Stimulated activated naive B cell treated with anti-CD40 and anti-IgM and Interleukin-4, amounts not matched to agents 10 μg/mL and 1 μg/mL and 100 μg/mL, for 72 hours (primary cell): ENCODE measurements around the gene FGFR3.

Source experiments
- ATAC-seq, 2 donors: fragments of 150-1000 bp; cut with Tn5 transposase; replicated peaks; 2 replicates each; pipeline ENCODE4 v1.10.0; 2021; ENCODE audit warnings: moderate library complexity in 1 of 2
- DNase-seq: peaks from one replicate; pipeline ENCODE4 v3.0.0; 2021
- H3K27ac Mint-ChIP-seq: one replicate; pipeline ENCODE4 v1.8.0; 2022; ENCODE audit warnings: mild to moderate bottlenecking, mixed read lengths
- H3K27me3 Mint-ChIP-seq, 2 donors: one replicate each; pipeline ENCODE4 v1.8.0; 2022; ENCODE audit warnings: mixed read lengths in 2 of 2
- H3K36me3 Mint-ChIP-seq, 2 donors: one replicate each; pipeline ENCODE4 v1.8.0; 2022; ENCODE audit warnings: mixed read lengths in 2 of 2, mild to moderate bottlenecking in 1 of 2
- H3K4me1 Mint-ChIP-seq, 2 donors: one replicate each; pipeline ENCODE4 v1.8.0; 2022; ENCODE audit warnings: mixed read lengths in 2 of 2, mild to moderate bottlenecking in 1 of 2
- H3K4me3 Mint-ChIP-seq, 2 donors: one replicate each; pipeline ENCODE4 v1.8.0; 2022; ENCODE audit warnings: mild to moderate bottlenecking in 2 of 2, mixed read lengths in 2 of 2, moderate library complexity in 1 of 2
- H3K9me3 Mint-ChIP-seq, 2 donors: one replicate each; pipeline ENCODE4 v1.8.0; 2022; ENCODE audit warnings: mixed read lengths in 2 of 2, mild to moderate bottlenecking in 1 of 2

The FGFR3 gene

DNA sequence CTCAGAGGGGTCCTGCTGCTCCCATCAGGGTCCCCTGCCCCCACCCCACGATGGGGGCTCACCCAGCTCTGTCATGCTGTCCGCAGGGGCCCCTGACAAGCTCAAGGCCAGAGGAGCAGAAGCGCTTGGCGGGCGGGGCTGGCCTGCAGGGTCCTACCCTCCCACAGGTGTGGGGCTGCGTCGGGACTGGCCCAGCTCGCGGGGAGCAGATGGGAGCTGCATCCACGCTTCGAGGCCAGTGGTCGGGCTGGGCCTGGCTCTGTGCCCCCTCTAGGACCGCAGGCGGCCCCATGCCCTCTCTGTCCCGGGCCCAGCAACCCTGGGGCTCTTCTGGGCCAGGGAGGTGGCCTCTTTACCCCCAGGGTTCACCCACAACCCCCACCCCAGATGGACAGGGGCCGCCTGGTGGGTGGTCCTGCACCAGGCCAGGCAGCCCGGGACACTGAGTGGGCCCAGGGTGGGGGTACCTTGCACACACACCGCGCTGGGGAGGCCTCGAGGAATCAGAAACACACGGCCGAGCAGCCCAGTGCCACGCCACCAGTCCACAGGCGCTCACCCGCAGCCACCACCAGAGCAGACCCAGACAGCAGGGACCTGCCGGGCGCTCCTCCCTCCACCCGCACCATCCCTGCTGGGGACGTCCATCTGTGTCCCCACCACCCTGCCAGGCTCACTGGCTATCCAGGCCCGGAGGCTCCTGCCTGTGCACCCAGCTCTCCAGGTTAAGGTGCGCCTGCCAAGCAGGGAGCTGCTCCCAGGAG lies 41.8 kb upstream of the FGFR3 start:
- H3K27ac Mint-ChIP-seq = no peak overlapping the region
- H3K36me3 Mint-ChIP-seq = no peaks in the 10 kb centered on the region
- peaks cover 8 to 19% of the 10 kb centered on the region in 2 donors for H3K4me1 Mint-ChIP-seq
- no peak overlapping the region for H3K4me3 Mint-ChIP-seq
- H3K9me3 Mint-ChIP-seq = no peaks in the 10 kb centered on the region
- no peak for ATAC-seq
- H3K27me3 Mint-ChIP-seq = peaks cover 0 to 6% of the 10 kb centered on the region in 2 donors
- no peak for DNase-seq

- no peaks in the 10 kb centered on the region for H3K36me3 Mint-ChIP-seq
- H3K27ac Mint-ChIP-seq = no peak overlapping the region
- DNase-seq (no peak), ATAC-seq (no peak)
- no peak overlapping the region for H3K4me3 Mint-ChIP-seq
- peaks cover 0 to 6% of the 10 kb centered on the region in 2 donors for H3K27me3 Mint-ChIP-seq
- peaks cover 8 to 18% of the 10 kb centered on the region in 2 donors for H3K4me1 Mint-ChIP-seq
- no peaks in the 10 kb centered on the region for H3K9me3 Mint-ChIP-seq
Measured at GRCh38 chr4:1751919-1752283, 41.2 kb upstream of the FGFR3 start.

DNA sequence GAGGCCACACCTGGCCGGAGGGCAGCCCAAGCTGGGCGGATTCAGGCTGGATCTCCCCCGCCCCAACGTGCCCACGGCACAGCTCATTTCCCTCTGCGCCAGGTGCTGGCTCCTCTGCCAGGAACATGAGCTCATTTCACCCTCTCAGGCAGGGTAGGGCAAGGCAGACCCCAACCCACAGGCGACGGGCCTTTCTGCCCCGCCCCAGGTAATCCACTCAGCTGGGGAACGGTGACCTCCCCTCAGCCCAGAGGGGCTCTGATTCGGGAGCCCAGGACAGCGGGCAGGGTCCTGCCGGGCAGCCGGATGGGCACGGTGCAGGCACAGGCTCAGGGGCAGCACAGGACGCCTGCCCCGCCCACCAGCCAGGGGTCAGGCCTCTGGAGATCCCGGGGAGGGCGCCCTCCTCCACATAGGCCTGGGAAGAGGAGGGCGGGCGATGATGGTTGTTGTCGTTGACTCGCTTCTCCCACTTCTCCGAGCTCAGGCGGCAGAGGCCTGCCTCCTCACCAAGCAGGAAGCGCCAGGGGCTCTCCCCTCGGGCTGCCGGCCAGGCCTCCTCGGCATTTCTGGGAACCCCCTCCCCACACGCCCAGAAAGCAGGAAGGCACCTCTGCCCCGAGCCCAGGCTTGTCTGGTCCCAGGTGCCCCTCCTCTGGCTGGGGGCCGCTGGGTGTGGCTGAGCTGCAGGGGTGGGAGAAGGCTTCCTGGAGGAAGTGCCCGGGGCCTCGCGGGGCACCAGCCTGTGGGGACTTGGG lies 40.6 kb upstream of the FGFR3 start:
- Mint-ChIP-seq H3K27ac (no peak overlapping the region), H3K36me3 (no peaks in the 10 kb centered on the region), H3K4me1 (peaks cover 8 to 18% of the 10 kb centered on the region in 2 donors), H3K27me3 (peaks cover 0 to 6% of the 10 kb centered on the region in 2 donors), H3K4me3 (peak overlapping the region in 1 of 2 donors; percentile 32), H3K9me3 (no peaks in the 10 kb centered on the region)
- no peak for DNase-seq
- peak; percentile 25 to 36 for ATAC-seq

DNA sequence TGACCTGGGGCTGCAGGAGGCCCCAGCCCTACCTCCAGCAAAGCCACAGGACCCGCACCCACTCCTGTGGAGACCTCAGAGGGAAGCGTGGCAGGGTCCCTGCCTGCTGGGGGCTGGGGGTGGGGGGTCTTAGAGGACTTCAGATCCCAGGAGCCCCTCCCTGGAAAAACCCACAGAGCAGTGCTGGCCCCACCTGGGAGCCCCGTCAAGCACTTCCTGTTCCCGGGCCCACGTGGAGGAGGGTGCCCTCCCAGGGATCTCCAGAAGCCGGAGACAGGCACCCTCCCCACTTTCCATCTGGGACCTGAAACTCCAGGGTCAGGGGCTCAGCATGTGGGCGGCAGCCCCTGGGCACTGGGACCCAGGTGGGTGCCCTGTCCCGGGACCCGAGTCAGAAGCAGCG lies 39.8 kb upstream of the FGFR3 start:
- H3K4me1 Mint-ChIP-seq = peaks cover 8 to 17% of the 10 kb centered on the region in 2 donors
- H3K27ac Mint-ChIP-seq = no peak overlapping the region
- peaks cover 0 to 4% of the 10 kb centered on the region in 2 donors for H3K27me3 Mint-ChIP-seq
- ATAC-seq (no peak), DNase-seq (no peak)
- no peaks in the 10 kb centered on the region for H3K36me3 Mint-ChIP-seq
- no peaks in the 10 kb centered on the region for H3K9me3 Mint-ChIP-seq
- peak overlapping the region in 1 of 2 donors; percentile 46 for H3K4me3 Mint-ChIP-seq

- ATAC-seq (no peak), DNase-seq (no peak)
- Mint-ChIP-seq H3K27ac (no peak overlapping the region), H3K36me3 (no peaks in the 10 kb centered on the region), H3K9me3 (no peaks in the 10 kb centered on the region), H3K4me3 (no peak overlapping the region), H3K27me3 (no peaks in the 10 kb centered on the region), H3K4me1 (peaks cover 8 to 13% of the 10 kb centered on the region in 2 donors)
Measured at GRCh38 chr4:1753697-1754311, 39.3 kb upstream of the FGFR3 start.

GRCh38 chr4:1754336-1754735 lies 38.8 kb upstream of the FGFR3 start:
- Mint-ChIP-seq H3K4me3 (no peak overlapping the region), H3K27me3 (no peaks in the 10 kb centered on the region), H3K27ac (no peak overlapping the region), H3K36me3 (no peaks in the 10 kb centered on the region), H3K9me3 (no peaks in the 10 kb centered on the region), H3K4me1 (peaks cover 8 to 13% of the 10 kb centered on the region in 2 donors)
- no peak for ATAC-seq
- no peak for DNase-seq

- no peak overlapping the region for H3K27ac Mint-ChIP-seq
- no peak for ATAC-seq
Measured at GRCh38 chr4:1755297-1755696, 37.8 kb upstream of the FGFR3 start.

GRCh38 chr4:1756079-1756478 lies 37.0 kb upstream of the FGFR3 start:
- no peak overlapping the region for H3K27ac Mint-ChIP-seq
- no peaks in the 10 kb centered on the region for H3K36me3 Mint-ChIP-seq
- H3K27me3 Mint-ChIP-seq = no peaks in the 10 kb centered on the region
- no peaks in the 10 kb centered on the region for H3K9me3 Mint-ChIP-seq
- DNase-seq = no peak
- H3K4me3 Mint-ChIP-seq = no peak overlapping the region
- peaks cover 6 to 13% of the 10 kb centered on the region in 2 donors for H3K4me1 Mint-ChIP-seq
- ATAC-seq = no peak

More at GRCh38 chr4:1755297-1755696, 37.8 kb upstream of the FGFR3 start:
- Mint-ChIP-seq H3K4me3 (no peak overlapping the region), H3K27me3 (no peaks in the 10 kb centered on the region), H3K4me1 (peaks cover 10 to 13% of the 10 kb centered on the region in 2 donors), H3K36me3 (no peaks in the 10 kb centered on the region), H3K9me3 (no peaks in the 10 kb centered on the region)
- DNase-seq = no peak

- Mint-ChIP-seq H3K4me1 (peaks cover 6 to 12% of the 10 kb centered on the region in 2 donors), H3K27me3 (peaks cover 0 to 9% of the 10 kb centered on the region in 2 donors), H3K9me3 (no peaks in the 10 kb centered on the region), H3K4me3 (no peak overlapping the region), H3K36me3 (no peaks in the 10 kb centered on the region), H3K27ac (no peak overlapping the region)
- DNase-seq (no peak), ATAC-seq (no peak)
Measured at GRCh38 chr4:1756893-1757779, 36.0 kb upstream of the FGFR3 start.

DNA sequence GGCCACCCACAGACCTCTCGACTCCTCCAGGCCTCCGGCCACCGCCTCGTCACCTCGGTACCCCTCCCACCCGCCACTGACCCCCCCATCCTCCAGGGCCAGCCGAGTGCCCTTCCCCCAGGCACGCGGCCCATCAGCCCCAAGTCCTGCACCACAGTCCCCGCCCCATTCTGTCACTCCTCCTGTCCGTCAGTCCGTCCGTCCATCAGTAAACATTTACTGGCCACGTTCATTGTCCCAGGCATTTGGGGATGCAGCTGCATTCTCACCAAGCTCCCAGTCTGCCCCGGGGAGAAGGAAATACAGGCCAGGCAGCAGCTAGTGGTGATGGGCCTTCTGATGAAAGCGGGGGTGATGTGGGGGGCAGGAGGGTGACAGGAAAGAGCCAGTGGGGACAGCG lies 35.3 kb upstream of the FGFR3 start:
- DNase-seq (no peak), ATAC-seq (no peak)
- Mint-ChIP-seq H3K4me3 (no peak overlapping the region), H3K9me3 (no peaks in the 10 kb centered on the region), H3K36me3 (no peaks in the 10 kb centered on the region), H3K27ac (no peak overlapping the region), H3K4me1 (peaks cover 4 to 10% of the 10 kb centered on the region in 2 donors), H3K27me3 (peaks cover 4 to 15% of the 10 kb centered on the region in 2 donors)

DNA sequence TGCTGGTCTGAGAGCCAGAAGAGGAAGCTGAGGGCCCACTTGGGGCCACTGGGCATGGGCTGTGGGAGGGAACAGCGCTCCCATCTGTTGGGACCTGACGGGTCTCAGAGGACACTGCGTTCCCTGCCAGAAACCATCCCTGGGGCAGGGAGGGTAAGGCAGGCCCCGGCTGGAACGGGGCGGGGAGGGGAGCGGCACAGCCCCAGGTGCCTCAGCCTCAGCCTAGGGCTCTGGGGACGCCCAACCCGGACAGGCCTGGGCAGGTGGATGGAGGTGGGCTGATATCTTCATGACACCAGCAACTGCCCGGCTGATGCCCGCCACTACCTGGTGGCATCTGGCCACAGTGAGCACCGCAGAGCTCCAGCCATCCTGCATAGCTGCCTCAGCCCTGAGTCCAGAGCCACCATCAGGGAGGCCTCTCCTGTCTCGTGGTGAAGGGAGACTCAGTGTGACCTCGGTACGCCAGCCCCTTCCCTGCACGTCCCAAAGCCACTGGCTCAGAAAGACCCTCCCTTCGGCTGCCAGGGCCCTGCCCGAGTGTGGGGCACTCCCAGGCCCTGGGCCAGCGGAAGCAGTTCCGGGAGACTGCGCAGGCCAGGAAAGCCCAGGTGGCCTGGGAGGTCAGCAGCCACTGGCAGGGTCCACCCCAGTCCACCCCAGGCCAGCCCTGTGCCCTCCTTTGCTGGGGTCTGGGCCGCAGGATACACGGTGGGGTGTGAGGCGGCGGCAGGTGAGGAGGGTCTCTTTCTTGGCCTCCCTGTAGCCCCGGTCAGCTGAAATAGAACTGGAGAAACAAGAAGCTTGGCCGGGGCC lies 34.6 kb upstream of the FGFR3 start:
- H3K27me3 Mint-ChIP-seq = peaks cover 7 to 15% of the 10 kb centered on the region in 2 donors
- H3K36me3 Mint-ChIP-seq = no peaks in the 10 kb centered on the region
- no peaks in the 10 kb centered on the region for H3K9me3 Mint-ChIP-seq
- peaks cover 2 to 5% of the 10 kb centered on the region in 2 donors for H3K4me1 Mint-ChIP-seq
- DNase-seq = no peak
- no peak overlapping the region for H3K27ac Mint-ChIP-seq
- no peak for ATAC-seq
- no peak overlapping the region for H3K4me3 Mint-ChIP-seq

- no peak overlapping the region for H3K4me3 Mint-ChIP-seq
- H3K9me3 Mint-ChIP-seq = no peaks in the 10 kb centered on the region
- ATAC-seq = no peak
Measured at GRCh38 chr4:1759170-1759817, 33.8 kb upstream of the FGFR3 start.

DNA sequence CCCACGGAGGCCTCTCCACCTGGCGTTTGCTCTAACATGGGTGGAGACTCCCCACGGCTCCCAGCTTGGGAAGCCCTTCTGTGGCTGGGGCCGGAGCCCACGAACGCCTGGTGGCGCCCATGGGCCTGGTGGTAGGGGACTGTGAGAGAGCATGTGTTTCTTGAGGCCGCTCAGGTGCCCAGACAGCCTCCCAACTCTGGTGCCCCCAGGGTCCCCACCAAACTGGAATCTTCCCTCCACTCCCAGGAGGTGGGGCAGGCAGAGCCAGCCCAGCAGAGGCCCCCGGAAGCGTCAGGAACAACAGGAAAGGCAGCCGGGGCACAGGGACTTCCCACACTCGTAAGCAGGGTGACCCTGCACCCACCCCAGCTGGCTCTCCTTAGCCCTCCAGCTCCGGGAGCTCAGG lies 33.3 kb upstream of the FGFR3 start:
- Mint-ChIP-seq H3K4me3 (no peak overlapping the region), H3K36me3 (no peaks in the 10 kb centered on the region), H3K9me3 (no peaks in the 10 kb centered on the region), H3K4me1 (peaks cover 4 to 11% of the 10 kb centered on the region in 2 donors), H3K27ac (no peak overlapping the region), H3K27me3 (peaks cover 12 to 28% of the 10 kb centered on the region in 2 donors)
- ATAC-seq (no peak), DNase-seq (no peak)

More at GRCh38 chr4:1759170-1759817, 33.8 kb upstream of the FGFR3 start:
- Mint-ChIP-seq H3K36me3 (no peaks in the 10 kb centered on the region), H3K27me3 (peaks cover 11 to 23% of the 10 kb centered on the region in 2 donors), H3K4me1 (peaks cover 4 to 11% of the 10 kb centered on the region in 2 donors), H3K27ac (no peak overlapping the region)
- no peak for DNase-seq
